Stimulated activated CD8-positive, alpha-beta memory T cell treated with anti-CD3 and anti-CD28 coated beads, Interleukin-12 subunit alpha, Interleukin-12 subunit beta, amount 100 ng/mL, for 24 hours (primary cell): ENCODE measurements around the gene OR8H1.

Source experiments
- DNase-seq: peaks from one replicate; pipeline ENCODE4 v3.0.0-alpha.2; 2020; ENCODE audit errors: extremely low read depth

Gene OR8H1, protein sequence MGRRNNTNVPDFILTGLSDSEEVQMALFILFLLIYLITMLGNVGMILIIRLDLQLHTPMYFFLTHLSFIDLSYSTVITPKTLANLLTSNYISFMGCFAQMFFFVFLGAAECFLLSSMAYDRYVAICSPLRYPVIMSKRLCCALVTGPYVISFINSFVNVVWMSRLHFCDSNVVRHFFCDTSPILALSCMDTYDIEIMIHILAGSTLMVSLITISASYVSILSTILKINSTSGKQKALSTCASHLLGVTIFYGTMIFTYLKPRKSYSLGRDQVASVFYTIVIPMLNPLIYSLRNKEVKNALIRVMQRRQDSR

DNA sequence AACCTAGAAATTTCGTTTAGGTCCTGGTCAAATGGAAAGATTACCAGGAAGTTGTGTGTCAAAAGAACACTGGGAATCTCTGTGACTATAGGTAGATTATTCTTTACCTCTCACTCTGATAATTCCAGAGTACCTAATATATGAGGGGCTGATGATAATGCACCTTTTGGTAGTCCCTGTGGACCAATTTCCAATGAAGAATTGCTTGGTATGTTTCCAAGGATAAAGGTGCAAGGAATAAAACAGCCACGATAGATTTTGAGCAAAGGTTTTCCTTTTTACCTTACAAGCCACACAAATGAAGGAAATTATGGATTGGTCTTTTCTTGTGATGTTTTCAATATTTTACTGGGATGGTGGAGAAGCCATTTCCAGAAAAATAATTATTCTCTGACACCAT, at the start of gene OR8H1:
TSS of gene OR8H1 (minus strand) at position 101 of the 400 bp plus-strand sequence. CDS start 1,192 bp downstream, outside the sequence.
- no peak for DNase-seq

DNA sequence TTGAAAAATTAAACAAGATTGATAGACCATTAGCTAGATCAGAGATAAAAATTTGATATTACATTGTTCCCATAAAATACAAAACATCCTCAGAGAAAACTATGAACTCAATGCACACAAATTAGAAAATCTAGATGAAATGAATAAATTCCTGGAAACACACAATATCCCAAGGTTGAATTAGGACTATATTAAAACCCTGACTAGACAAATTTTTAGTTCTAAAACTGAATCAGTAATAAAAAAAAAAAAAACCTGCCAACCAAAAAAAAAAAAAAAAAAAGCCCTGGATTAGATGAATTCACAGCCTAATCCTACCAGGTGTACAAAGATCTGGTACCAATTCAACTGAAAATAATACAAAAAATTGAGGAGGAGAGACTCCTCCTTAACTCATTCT, 48.2 kb upstream of the OR8H1 start:
- no peak for DNase-seq

DNA sequence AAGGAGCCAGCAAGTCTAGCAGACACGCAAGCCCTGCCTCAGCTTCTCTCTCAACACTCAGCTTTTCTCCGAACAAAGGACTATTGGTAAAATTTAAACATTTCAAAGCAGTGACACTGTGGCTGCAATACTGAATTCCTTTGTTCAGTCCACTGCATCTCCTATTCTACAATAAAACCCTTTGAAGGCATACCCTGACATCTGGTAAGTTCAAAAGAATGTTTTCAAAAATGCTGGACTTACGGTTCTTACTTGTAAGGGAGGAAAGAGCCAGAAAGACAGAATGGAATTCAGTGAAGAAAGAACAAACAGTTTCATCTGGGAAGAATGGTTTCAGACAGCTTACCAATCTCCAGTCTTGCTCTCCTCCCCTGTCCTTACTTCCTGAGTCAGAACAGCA, 41.1 kb upstream of the OR8H1 start:
- no peak for DNase-seq

DNA sequence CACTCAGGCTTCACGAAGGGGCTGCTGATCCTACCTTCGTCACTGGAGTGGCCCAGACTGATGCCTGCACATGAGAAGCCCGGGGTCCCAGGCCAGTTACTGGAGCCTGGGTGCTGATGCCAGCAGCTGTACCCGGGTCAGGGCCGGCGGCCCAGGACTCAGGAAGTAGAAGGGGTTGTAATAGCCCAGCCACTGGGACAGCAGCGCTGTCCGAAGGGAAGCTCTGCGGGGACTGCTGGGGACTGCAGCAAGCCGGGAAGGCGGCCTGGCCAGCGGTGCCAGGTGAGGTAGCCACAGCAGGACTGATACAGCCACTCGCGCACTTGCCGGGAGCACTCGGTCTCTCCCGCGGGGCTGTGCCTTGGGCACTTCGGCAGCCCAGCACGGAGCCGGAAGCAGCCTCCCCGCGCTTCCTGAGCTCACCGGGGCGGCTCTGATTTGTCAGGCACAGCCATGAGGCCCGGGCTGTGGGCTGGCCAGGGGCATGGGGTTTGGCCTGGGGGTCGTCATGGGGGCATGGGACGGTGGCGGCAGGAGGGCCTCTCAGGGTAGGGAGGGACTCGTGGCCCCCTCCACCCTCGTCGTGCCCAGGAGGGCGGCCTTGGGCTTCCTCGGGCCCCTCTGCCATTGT, 39.9 kb upstream of the OR8H1 start:
- DNase-seq = no peak

DNA sequence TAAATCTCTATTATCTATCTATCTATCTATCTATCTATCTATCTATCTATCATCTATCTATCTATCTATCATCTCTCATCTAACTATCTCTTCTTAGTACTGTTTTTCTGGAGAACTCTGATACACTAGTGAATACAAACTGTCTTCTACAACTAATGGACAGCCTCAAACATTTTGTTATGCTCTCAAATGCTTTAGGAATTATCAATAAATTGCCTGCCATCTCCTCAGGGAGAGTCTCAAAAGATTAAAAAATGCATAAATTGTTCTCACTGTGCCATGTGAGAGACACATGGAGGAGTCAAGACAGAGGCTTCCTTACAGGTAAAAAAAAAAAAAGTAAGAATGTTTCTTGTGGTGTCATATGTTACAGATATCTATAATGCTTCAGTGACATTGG, 22.8 kb upstream of the OR8H1 start, which contains the start of gene OR8K3:
TSS of gene OR8K3 (plus strand) at position 301 of the 400 bp plus-strand sequence. CDS start 3,163 bp downstream, outside the sequence.
- DNase-seq = no peak

DNA sequence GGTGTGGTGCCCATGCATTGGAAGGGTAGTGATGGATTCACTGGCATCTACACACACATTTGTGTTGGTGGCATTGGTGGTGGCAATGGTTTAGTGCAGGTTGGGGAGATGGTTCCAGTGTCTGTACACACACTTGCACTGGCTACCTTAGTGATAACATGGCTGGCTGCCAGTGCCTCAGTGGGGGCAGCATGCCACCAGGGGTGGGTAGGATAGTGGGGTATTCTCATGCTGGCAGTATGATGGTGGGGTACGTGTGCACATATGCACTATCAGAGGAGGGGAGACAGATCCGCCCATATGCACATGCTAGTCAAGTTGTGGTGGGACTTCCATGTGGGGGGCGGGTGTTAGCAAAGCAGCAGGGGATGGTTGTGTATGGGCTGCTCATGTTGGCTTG, 15.8 kb upstream of the OR8H1 start:
- DNase-seq = no peak

DNA sequence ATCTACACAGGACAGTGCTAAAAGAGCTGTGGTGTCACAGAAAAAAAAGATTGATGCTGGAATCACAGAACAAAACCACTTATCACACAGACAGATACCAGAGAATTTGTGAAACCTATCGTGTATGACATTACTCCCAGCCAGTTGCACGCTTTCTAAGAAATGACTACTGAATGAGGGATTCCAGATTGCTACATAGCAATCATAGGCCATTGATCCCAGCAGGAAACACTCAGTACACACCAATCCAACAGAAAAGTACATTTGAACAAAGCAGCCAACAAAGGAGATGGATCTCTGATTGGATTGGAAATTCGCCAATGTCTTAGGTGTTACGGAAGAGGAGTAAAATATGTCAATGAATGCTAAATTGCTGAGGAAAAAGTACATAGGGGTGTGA, 4.8 kb upstream of the OR8H1 start:
- no peak for DNase-seq

DNA sequence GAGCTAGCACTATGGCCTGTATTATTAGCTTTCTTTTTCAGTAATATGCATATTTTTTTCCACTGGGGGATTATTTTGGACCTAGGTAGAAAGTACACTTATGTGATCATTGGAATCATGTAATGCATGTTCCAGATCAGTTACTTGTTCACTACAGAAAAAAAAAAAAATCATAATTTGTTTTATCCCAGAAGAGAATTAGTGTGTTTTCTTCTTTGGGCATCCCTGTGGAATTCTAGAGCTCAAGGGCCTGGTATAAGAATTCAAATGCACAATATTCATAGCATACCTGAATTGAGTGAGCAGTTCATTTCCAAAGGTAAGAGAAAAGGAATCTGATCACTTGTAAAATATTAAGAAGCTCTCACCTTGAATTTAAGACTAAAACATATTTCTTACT, 18.2 kb downstream of the OR8H1 start, which contains the start of gene OR5T1:
TSS of gene OR5T1 (plus strand) at position 301 of the 400 bp plus-strand sequence. CDS start 1,485 bp downstream, outside the sequence.
- DNase-seq = no peak

DNA sequence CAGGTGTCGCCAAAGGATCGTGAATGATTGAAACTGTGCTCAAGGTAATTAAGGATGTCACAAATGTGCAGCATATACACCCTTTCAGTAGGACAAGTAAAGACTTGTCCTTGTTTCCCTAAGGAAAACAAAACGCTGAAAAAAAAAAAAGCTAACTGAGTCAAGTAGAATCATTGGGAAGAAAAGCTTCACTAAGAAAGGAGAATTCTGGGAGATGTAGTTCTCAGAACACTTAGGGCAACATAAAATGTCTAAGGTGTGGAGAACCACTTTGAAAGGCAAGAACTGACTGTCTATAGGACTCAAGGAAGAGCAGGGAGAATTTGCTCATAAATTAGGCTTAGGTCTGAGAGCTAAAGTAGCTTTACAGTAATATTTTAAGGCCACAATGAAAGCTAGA, 21.0 kb downstream of the OR8H1 start:
- DNase-seq = no peak

DNA sequence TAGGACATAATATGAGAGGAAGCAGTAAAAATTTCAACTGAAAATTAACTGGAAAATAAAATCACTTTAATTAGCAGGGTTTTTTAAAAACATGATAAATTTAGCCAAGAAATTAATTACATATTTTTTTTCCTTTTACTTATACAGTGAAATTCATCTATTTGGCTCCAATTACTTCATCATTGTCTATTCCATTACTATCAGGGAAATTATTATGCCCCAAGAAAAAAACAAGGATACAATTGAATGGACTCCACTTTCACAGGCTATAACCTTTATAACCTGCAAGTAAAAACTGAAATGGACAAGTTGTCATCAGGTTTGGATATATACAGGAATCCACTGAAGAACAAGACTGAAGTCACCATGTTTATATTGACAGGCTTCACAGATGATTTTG, 40.1 kb downstream of the OR8H1 start, which contains the start of gene OR5T3:
TSS of gene OR5T3 (plus strand) at position 301 of the 400 bp plus-strand sequence. CDS start at position 301, 0 bp downstream.
- no peak for DNase-seq
